Left ventricle myocardium inferior (tissue), 1 donor: ENCODE measurements around the gene ABCD1. TPM values are rescaled to one million over a fixed set of nuclear protein-coding genes. Genes with fewer than 3 reads are reported as not detected.

Source experiments
- DNase-seq: peaks from one replicate; pipeline ENCODE4 v3.0.0-alpha.2; 2020
- H3K27ac ChIP-seq: fragments of 200-600 bp; replicated peaks from 2 replicates; pipeline ENCODE4 v1.8.0; 2021
- H3K27me3 ChIP-seq: fragments of 200-600 bp; 2 replicates; pipeline ENCODE4 v1.8.0; 2021; ENCODE audit warnings: low read depth
- H3K36me3 ChIP-seq: fragments of 200-600 bp; 2 replicates; pipeline ENCODE4 v1.8.0; 2021
- H3K4me1 ChIP-seq: fragments of 200-600 bp; 2 replicates; pipeline ENCODE4 v1.8.0; 2021
- H3K4me3 ChIP-seq: fragments of 200-600 bp; 2 replicates; pipeline ENCODE4 v1.8.0; 2021; ENCODE audit warnings: mild to moderate bottlenecking, moderate library complexity
- H3K9me3 ChIP-seq: fragments of 200-600 bp; replicated peaks from 2 replicates; pipeline ENCODE4 v1.8.0; 2021
- CTCF ChIP-seq: fragments of 200-600 bp; IDR thresholded peaks from 2 replicates; pipeline ENCODE4 v1.8.0; 2021; ENCODE audit warnings: antibody characterized with exemption, mild to moderate bottlenecking, borderline replicate concordance
- intact Hi-C: fragments of 100-400 bp; cut with micrococcal nuclease; formaldehyde crosslinking; loops from one replicate; pipeline ENCODE4 v1.11.0; 2022
- total RNA-seq: library from RNA; stranded (reverse); fragmentation: NEBNext Ultra II Directional; extraction: Animal tissue kit (Norgen Biotek cat#: 25700); gene quantifications from one replicate; pipeline ENCODE4 v1.2.1, GENCODE V29; 2021
- donor health status: DM: no; HTN: yes; CAD: no; lungs with severe emphysema.

ABCD1 gene
- total RNA-seq, 1 donor from 2014 or later = 16.0 TPM

DNA sequence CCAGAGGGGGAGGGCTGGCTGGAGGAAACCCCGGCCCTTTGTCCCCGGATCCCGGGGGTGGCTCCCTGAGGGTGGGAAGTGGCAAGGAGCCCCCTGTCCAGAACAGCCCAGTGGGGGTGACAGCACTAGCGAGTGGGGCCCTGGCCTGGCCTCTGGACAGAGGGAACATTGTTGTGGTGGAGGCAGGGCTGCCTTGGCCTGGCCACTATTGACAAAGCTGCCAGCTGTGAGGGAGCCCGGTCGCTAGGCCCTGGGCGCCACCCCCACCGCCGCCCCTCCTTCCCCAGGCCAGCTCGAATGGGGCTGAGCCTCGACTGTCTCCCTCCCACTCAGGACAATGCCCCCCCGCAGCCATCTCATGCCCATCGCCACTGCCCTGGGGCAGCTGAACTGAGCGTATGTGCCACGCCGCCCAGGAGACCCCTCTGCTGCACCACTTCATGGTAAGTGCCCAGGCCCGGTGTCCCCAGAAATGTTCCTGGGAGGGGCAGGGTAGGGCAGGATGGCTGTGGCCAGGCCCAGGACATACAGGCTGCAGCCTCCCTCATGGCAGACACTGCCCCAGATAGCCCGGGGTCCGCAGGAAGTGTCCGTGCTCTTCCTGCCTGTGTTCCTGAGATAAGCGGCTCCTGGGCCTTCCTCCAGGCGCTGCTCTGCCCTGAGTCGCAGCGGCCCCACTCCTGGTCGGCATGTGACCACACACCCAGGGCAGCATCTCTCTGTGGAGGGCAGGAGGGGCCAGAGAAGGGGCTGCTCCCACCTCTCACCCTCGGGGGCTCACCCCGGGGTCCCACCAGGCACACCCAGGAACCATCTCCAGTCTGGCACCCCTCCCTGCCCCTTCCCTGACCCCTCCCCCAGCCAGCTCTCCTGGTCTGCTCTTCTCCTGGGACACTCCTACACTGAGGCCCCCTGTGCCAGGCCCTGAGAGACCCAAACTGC lies 40.8 kb downstream of the ABCD1 start:
- Histone ChIP-seq H3K27ac (peak overlapping the region; percentile 56), H3K27me3 (no peaks in the 10 kb centered on the region), H3K9me3 (no peaks in the 10 kb centered on the region), H3K4me1 (peaks cover 22% of the 10 kb centered on the region), H3K36me3 (no peaks in the 10 kb centered on the region), H3K4me3 (peak overlapping the region; percentile 30)
- no peak for DNase-seq
- no peak for TF ChIP-seq CTCF
- intact Hi-C loops = no loop called here

DNA sequence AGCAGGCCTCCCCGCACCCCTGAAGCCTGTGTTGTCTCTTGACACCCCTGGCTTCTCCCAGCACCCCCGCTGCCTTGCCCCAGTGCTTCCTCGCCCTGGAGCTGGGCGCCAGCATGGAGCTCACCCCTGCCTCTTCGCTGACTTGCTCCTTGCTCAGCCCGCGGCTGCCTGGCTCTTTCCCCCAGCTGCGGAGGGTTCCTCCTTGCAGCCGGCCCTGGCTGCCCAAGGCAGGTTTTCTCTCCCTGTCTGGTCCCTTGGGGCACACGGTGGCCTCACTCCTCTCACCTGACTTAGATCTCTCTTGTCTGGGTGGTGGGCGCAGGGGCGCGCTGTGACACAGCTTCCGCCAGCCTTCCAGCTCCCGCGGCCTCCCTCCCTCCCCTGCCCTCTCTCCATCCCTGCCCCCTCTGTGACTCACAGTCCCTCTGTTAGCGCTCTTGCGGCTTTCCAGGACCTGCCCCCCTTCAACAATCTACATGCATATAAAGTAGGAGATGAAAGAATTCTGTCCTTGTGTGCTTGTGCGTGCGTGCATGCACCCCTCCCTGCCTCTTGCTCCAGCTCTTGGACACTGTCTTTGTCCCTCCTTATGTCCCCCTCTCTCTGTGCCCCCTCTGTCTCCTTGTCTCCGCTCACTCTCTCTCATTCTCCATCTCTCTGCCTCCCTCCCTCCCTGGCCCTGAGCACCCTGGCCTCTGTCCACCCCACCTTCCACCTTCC lies 41.6 kb downstream of the ABCD1 start:
- no peak for TF ChIP-seq CTCF
- Histone ChIP-seq H3K4me3 (peak overlapping the region; percentile 30), H3K27me3 (no peaks in the 10 kb centered on the region), H3K36me3 (no peaks in the 10 kb centered on the region), H3K9me3 (no peaks in the 10 kb centered on the region), H3K4me1 (peaks cover 22% of the 10 kb centered on the region), H3K27ac (peak overlapping the region; percentile 56)
- no peak for DNase-seq
- intact Hi-C loops = no loop called here

DNA sequence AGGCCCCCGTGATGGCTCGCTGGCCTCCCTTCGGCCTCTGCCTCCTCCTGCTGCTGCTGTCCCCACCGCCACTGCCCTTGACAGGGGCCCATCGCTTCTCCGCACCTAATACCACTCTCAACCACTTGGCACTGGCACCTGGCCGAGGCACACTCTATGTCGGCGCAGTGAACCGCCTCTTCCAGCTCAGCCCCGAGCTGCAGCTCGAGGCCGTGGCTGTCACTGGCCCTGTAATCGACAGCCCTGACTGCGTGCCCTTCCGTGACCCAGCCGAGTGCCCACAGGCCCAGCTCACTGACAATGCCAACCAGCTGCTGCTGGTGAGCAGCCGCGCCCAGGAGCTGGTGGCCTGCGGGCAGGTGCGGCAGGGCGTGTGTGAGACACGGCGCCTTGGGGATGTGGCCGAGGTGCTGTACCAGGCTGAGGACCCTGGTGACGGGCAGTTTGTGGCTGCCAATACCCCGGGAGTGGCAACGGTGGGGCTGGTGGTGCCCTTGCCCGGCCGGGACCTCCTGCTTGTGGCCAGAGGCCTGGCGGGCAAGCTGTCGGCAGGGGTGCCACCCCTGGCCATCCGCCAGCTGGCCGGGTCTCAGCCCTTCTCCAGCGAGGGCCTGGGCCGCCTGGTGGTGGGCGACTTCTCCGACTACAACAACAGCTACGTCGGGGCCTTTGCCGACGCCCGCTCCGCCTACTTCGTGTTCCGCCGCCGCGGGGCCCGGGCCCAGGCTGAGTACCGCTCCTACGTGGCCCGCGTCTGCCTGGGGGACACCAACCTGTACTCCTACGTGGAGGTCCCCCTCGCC lies 42.4 kb downstream of the ABCD1 start:
- Histone ChIP-seq H3K36me3 (no peaks in the 10 kb centered on the region), H3K4me1 (peaks cover 22% of the 10 kb centered on the region), H3K4me3 (no peak overlapping the region), H3K27ac (no peak overlapping the region), H3K9me3 (no peaks in the 10 kb centered on the region), H3K27me3 (no peaks in the 10 kb centered on the region)
- intact Hi-C loops = no loop called here
- DNase-seq = no peak
- TF ChIP-seq CTCF = no peak

DNA sequence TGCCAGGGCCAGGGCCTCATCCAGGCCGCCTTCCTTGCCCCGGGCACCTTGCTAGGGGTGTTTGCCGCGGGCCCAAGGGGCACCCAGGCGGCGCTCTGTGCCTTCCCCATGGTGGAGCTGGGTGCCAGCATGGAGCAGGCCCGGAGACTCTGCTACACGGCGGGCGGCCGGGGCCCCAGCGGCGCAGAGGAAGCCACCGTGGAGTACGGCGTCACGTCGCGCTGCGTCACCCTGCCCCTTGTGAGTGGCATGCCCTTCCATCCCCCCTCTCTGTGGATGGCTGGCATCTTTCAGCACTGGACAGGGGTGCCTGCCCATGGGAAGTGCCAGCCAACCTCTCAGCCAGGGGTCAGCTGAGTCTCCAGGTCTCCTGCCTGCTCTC lies 43.0 kb downstream of the ABCD1 start:
- Histone ChIP-seq H3K27ac (no peak overlapping the region), H3K36me3 (no peaks in the 10 kb centered on the region), H3K9me3 (no peaks in the 10 kb centered on the region), H3K4me3 (no peak overlapping the region), H3K4me1 (peaks cover 22% of the 10 kb centered on the region), H3K27me3 (no peaks in the 10 kb centered on the region)
- intact Hi-C loops = no loop called here
- DNase-seq = no peak
- TF ChIP-seq CTCF = no peak
